ENCODE results near the gene SMR3B.

- TF ChIP-seq CTCF (IDR thresholded peaks at IDR 0.05) (no peak), POLR2A (IDR thresholded peaks at IDR 0.05) (no peak), EP300 (IDR thresholded peaks at IDR 0.05) (no peak)
These were observed 16.4 kb downstream of the SMR3B start for GRCh38 chr4:70399319-70399718.

All from tibial nerve (tissue), 4 donors.